Endothelial cell of umbilical vein (primary cell): ENCODE results near the gene NOXA1. TPM values are rescaled to one million over a fixed set of nuclear protein-coding genes. Genes with fewer than 3 reads are reported as not detected.

Experiments used
- BruUV-seq: library from RNA; stranded (reverse); fragments of 400-500 nt; replicated peaks from 2 replicates; lab custom pipeline; 2021; lab: Mats Ljungman, UMichigan
- CTCF ChIA-PET: fragments of 300-600, 350-600 bp; sonication (Branson Sonifier 250); formaldehyde crosslinking; loops from one replicate; lab custom pipeline; 2021; ENCODE audit warnings: antibody characterized with exemption, inconsistent platforms; lab: Charles Lee
- POLR2A ChIA-PET: fragments of 300-600, 350-600 bp; sonication (Branson Sonifier 250); formaldehyde crosslinking; loops from one replicate; lab custom pipeline; 2021; ENCODE audit warnings: antibody characterized with exemption, inconsistent platforms; lab: Charles Lee
- DNase-seq: peaks from one replicate; pipeline ENCODE4 v3.0.0-alpha.2; 2011; ENCODE audit warnings: low read depth, low spot score
- FAIRE-seq: peaks from 2 replicates; lab custom pipeline; 2011; peaks lifted over from hg19 to GRCh38; lab: Jason Lieb, UNC
- H2AFZ ChIP-seq: 2 replicates; pipeline ENCODE4 v1.6.0; 2012; ENCODE audit warnings: low read depth, low read length, control low read depth, inconsistent platforms
- H3K27ac ChIP-seq: 2 replicates; pipeline ENCODE4 v1.5.1; 2011; ENCODE audit warnings: low read depth, mild to moderate bottlenecking, control low read depth, low read length, moderate library complexity; ENCODE audit not compliant: insufficient read depth
- H3K27me3 ChIP-seq, 2 experiments: 2 replicates each; pipeline versions ENCODE4 v1.6.0 to v1.6.1; 2011; ENCODE audit warnings: low read length in 2 of 2, mixed read lengths in 1 of 2; ENCODE audit not compliant: control insufficient read depth in 2 of 2, insufficient read depth in 2 of 2
- H3K36me3 ChIP-seq, 2 experiments: 2 replicates in 1 of 2; 3 replicates in 1 of 2; pipeline ENCODE4 v1.5.1; 2011; ENCODE audit warnings: low read length in 2 of 2, mild to moderate bottlenecking in 1 of 2, moderate library complexity in 1 of 2; ENCODE audit not compliant: control insufficient read depth in 2 of 2, insufficient read depth in 2 of 2; ENCODE audit errors: extremely low read depth in 1 of 2
- H3K4me1 ChIP-seq: 3 replicates; pipeline ENCODE4 v1.5.1; 2011; ENCODE audit warnings: mild to moderate bottlenecking, low read length; ENCODE audit not compliant: control insufficient read depth, insufficient read depth; ENCODE audit errors: extremely low read depth
- H3K4me2 ChIP-seq: 2 replicates; pipeline ENCODE4 v1.6.1; 2011; ENCODE audit warnings: low read length, control low read depth, mixed read lengths; ENCODE audit not compliant: insufficient read depth
- H3K4me3 ChIP-seq, 3 experiments: fragments of 200-600 bp in 1 of 3; sonication (generic), shearing (Covaris generic) in 1 of 3; replicated peaks in 1 of 3; 2 replicates each; pipeline ENCODE4 v1.5.1; 2011 to 2016; ENCODE audit warnings: control low read depth in 3 of 3, low read length in 3 of 3, mild to moderate bottlenecking in 2 of 3, inconsistent platforms in 1 of 3, low read depth in 1 of 3, moderate library complexity in 1 of 3; ENCODE audit not compliant: insufficient read depth in 1 of 3
- H3K79me2 ChIP-seq: 2 replicates; pipeline ENCODE4 v1.6.0; 2012; ENCODE audit warnings: low read length, inconsistent platforms; ENCODE audit not compliant: control insufficient read depth, insufficient read depth
- H3K9ac ChIP-seq: replicated peaks from 2 replicates; pipeline ENCODE3; 2011; ENCODE audit warnings: low read length, control low read depth; ENCODE audit not compliant: insufficient read depth; ENCODE audit errors: extremely low read depth
- H3K9me1 ChIP-seq: replicated peaks from 3 replicates; pipeline ENCODE4 v1.6.0; 2011; ENCODE audit warnings: mild to moderate bottlenecking, low read length; ENCODE audit not compliant: control insufficient read depth, insufficient read depth; ENCODE audit errors: extremely low read depth
- H3K9me3 ChIP-seq: replicated peaks from 2 replicates; pipeline ENCODE4 v1.5.1; 2012; ENCODE audit warnings: low read length, inconsistent platforms; ENCODE audit not compliant: control insufficient read depth, insufficient read depth
- H4K20me1 ChIP-seq: replicated peaks from 2 replicates; pipeline ENCODE3; 2011; ENCODE audit warnings: mild to moderate bottlenecking, low read length; ENCODE audit not compliant: control insufficient read depth, insufficient read depth; ENCODE audit errors: extremely low read depth
- EZH2 ChIP-seq: IDR thresholded peaks from 2 replicates; pipeline ENCODE4 v1.6.1; 2012; ENCODE audit warnings: borderline replicate concordance, low read depth, mild to moderate bottlenecking, moderate library complexity, low read length, inconsistent platforms; ENCODE audit not compliant: severe bottlenecking
- FOS ChIP-seq: IDR thresholded peaks from 2 replicates; pipeline ENCODE4 v1.6.1; 2011; ENCODE audit warnings: mild to moderate bottlenecking, low read length, moderate library complexity, borderline replicate concordance; ENCODE audit not compliant: insufficient read depth
- MYC ChIP-seq: IDR thresholded peaks from one replicate; pipeline ENCODE4 v1.6.1; 2011; ENCODE audit warnings: mild to moderate bottlenecking, low read depth, low read length
- POLR2AphosphoS5 ChIP-seq: IDR thresholded peaks from 2 replicates; pipeline ENCODE4 v1.6.1; 2012; ENCODE audit warnings: low read depth, mild to moderate bottlenecking, control low read depth, low read length, moderate library complexity; ENCODE audit not compliant: insufficient read depth
- dilution Hi-C: fragments of 300-500 bp; cut with MboI; formaldehyde crosslinking; loops from one replicate; pipeline ENCODE4 v1.15.0; 2019; ENCODE audit warnings: low sequenced_read_pairs; ENCODE audit not compliant: extremely low pct_ligation_motif_present
- intact Hi-C: fragments of 100-400 bp; cut with micrococcal nuclease; formaldehyde crosslinking; loops from one replicate; pipeline ENCODE4 v1.10.0; 2022
- polyA plus RNA-seq, 4 experiments: library from polyadenylated mRNA; depleted of rRNA in 3 of 4; stranded (reverse) in 3 of 4; unstranded in 1 of 4; fragments of >200 nt; gene quantifications; 2 replicates each; pipeline versions ENCODE4 v1.2.1 to v1.2.3, GENCODE V29; 2011 to 2012; ENCODE audit warnings: missing spikeins in 1 of 4
- total RNA-seq: library from RNA; stranded (reverse); gene quantifications from 2 replicates; pipeline ENCODE4 v1.2.3, GENCODE V29; 2021
- TF ChIP-seq, protein P1 (sequence below): IDR thresholded peaks from 2 replicates; pipeline ENCODE4 v1.6.1; 2011; ENCODE audit not compliant: insufficient read depth, insufficient read length

Gene NOXA1
- total and polyA plus RNA-seq, 2 donors (not counting 3 experiments of a cell fraction or from before 2014, with no cell fraction given): 0.40 to 0.91 TPM

DNA sequence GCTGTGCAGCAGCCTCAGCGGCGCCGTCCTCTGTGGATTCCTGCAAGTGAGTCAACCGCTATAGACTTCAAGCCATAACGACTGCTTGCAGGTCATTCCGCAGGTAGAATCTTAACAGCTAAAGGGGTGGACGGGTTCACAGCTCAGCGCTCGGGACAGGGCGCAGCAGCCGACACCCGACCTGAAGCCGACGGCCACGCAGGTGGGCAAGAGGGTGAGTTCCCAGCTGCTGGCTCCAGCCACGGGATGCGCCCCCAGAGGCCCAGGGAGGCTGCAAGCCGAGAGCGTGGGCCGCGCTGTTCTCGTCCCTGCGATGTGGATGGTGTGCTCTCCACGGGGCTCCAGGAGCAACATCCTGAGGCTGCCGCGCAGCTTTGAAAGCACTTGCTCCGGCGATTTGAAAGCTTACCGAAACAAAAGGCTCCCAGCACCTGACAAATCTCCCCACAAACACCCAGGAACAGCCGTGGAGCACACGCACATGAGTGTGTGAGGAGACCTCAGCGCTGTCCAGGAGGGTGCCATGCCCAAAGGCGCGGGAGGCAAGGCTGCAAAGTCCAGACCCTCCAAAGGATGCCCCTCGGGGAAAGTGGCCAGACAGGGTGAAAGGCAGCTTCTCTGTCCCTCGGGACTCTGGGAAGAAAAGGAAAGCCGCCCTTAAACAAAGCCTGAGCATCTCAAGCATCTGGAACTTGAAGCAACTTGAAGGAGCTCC is 48.9 kb upstream of the NOXA1 start:
- dilution Hi-C loops: no loop called here
- FAIRE-seq (no peak), DNase-seq (no peak)
- Histone ChIP-seq H3K27me3 (no peaks in the 10 kb centered on the region), H2AFZ (no peak overlapping the region), H3K4me3 (no peak overlapping the region), H3K9me1 (no peaks in the 10 kb centered on the region), H3K9me3 (no peaks in the 10 kb centered on the region), H3K9ac (no peak overlapping the region), H3K79me2 (no peaks in the 10 kb centered on the region), H3K36me3 (no peaks in the 10 kb centered on the region), H4K20me1 (no peaks in the 10 kb centered on the region), H3K4me1 (no peaks in the 10 kb centered on the region), H3K27ac (no peak overlapping the region), H3K4me2 (no peak overlapping the region)
- no TSS peak for BruUV-seq
- CTCF ChIA-PET: interaction anchor here (1.3 to 2.2 kb wide), 3 partner anchors 14 to 72 kb away, joined by 3 to 8 read pairs (median 3); partner anchors contain the start of gene NRARP
- POLR2A ChIA-PET: no interaction called here
- TF ChIP-seq, protein P1, sequence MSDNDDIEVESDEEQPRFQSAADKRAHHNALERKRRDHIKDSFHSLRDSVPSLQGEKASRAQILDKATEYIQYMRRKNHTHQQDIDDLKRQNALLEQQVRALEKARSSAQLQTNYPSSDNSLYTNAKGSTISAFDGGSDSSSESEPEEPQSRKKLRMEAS: no peak
- no peak for TF ChIP-seq POLR2AphosphoS5
- TF ChIP-seq MYC: no peak
- no peak for TF ChIP-seq FOS
- no peak for TF ChIP-seq EZH2
- intact Hi-C loops: no loop called here
